Hindlimb muscle (tissue), 1 donor: ENCODE measurements around the gene MYO9A. TPM values are rescaled to one million over a fixed set of nuclear protein-coding genes. Genes with fewer than 3 reads are reported as not detected.

Experiments used
- DNase-seq: peaks from one replicate; pipeline ENCODE4 v3.0.0-alpha.2; 2013
- polyA plus RNA-seq: library from polyadenylated mRNA; unstranded; fragments of 120-200 nt; gene quantifications from one replicate; pipeline ENCODE4 v1.2.1, GENCODE V29; 2013; ENCODE audit not compliant: insufficient read length

MYO9A gene
- polyA plus RNA-seq, 1 donor = 33.3 TPM

DNA sequence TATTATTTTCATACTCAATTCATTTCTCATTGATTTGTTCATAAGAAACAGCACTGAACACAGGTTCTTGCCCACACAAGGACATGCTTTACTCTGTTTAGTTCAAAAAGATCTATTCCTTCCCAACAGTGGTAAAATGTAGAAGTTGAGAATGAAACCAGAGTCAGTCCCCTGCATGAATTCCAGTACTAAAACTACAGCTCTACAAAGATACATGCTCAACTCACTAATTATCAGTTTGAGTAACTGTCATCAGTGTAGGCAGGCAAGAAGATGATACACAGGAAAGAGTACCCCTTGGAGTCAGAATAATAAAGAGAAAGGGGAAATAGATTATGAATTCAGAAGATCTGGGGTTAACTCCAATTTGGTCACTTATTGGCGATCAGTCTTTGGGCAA lies 264.4 kb downstream of the MYO9A start:
- DNase-seq = no peak

DNA sequence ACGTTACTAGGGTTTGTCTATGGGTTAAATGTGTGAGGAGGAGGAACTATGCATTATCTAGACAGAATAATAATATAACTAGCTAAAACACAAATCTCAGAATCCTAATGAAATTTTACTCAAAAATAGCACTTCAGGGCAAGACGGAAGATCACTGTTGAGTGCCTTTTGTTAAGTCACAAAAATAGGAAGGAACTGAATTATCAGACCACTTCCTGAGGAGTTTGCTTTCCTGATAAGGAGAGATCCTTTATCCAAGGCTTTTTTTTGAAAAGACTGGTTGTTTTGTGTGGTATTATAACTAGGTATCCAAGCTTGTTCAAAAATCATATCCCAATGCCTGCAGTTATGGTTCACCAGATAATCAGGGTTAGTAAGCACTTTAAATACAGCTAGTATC lies 273.0 kb downstream of the MYO9A start:
- no peak for DNase-seq

DNA sequence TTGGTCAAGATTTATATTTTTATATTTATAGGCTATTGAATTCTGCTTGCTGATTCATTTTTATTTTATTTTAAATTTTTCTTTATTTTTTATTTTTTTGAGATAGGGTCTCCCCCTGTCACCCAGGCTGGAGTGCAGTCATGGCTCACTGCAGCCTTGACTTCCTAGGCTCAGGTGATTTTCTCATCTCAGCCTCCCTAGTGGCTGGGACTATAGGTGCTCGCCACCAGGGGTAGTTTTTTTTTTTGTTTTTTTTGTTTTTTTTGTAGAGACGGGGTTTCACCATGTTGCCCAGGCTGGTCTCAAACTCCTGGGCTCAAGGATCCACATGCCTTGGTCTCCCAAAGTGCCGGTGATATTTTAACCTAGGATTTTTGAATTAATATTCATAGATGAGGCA lies 276.4 kb downstream of the MYO9A start:
- no peak for DNase-seq

DNA sequence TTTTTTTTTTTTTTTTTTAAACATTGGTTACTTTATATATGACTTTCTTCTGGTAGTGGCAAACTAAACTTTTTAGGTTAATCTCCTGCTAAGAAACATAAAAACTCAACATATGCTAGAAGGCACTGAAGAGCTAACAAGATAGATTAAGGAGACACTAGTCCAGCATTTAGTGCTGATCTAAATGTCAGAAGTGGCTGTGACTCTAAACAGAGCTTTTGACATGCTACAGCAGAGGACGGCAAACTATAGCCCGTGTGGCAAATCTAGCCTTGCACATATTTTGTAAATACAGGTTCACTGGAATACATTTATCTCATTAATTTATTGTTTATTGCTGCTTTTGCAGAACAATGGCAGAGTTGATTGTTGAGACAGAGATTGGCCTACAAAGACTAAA lies 287.0 kb downstream of the MYO9A start:
- no peak for DNase-seq

DNA sequence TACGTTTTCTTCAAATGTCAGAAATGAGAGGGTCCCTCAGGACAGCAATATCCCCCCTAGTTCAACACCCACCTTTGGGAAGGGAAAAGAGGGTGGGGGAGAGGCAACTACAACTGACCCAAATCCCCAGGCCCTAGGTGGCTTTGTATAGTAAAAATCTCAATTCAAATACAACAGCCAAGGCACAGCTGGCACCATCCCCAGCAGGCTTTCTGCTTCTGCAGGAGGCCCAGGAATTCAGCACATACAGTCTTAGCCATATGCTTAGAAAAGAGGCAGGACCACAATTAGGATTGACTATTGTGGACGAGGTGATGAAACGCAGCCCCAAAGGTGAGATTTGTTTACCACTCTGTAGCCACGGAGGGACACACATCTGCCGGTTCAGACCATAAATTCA lies 291.8 kb downstream of the MYO9A start:
- no peak for DNase-seq

DNA sequence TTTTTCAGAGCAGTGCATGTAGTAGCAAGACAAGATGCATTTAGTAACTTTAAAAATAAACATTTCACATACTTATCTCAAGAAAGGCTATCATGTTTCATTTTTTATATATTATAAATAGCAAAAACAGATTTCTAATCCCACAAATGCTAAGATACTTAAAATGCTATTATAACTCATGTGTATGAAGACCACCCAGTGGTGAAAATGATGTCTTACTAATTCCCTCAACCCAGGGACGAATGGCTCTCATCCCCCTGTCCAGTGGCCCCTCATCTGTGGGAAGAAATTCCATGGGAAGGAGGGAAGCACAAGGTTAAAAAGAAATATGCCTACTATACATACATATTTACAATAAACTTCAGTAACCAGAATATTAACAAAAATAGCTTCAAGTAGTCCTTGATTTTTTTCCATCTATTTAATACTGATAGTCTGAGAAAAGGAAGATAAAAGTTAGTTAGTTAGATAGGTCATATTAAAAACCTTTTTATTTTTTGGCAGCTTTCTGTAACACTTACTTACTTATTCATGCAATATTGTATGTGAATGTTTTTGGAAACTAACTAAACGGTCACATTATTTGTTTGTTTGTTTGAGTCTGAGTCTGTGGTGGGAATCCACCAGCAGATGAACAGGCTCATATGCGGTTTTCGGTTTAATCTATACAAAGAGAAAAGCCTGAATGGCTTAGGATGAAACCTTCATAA lies 292.8 kb downstream of the MYO9A start:
- no peak for DNase-seq

DNA sequence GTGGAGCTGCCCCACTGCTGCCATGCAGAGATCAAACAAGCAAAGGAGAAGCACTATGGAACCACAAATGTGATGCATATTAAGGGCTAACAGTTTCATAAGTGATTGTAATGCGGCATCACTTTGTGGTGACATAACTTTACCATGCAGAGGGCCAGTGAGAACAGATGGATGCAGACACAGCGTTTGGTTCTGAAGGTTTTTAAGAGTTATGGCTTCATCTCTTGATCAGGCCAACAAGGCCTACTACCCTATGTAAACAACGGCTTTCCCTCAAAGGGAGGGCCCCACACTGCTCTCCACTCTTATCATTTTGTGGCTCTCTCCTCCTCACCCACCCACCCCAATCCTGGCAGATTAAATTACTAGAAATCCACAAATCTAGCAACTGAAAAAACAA lies 294.1 kb downstream of the MYO9A start:
- DNase-seq = no peak

DNA sequence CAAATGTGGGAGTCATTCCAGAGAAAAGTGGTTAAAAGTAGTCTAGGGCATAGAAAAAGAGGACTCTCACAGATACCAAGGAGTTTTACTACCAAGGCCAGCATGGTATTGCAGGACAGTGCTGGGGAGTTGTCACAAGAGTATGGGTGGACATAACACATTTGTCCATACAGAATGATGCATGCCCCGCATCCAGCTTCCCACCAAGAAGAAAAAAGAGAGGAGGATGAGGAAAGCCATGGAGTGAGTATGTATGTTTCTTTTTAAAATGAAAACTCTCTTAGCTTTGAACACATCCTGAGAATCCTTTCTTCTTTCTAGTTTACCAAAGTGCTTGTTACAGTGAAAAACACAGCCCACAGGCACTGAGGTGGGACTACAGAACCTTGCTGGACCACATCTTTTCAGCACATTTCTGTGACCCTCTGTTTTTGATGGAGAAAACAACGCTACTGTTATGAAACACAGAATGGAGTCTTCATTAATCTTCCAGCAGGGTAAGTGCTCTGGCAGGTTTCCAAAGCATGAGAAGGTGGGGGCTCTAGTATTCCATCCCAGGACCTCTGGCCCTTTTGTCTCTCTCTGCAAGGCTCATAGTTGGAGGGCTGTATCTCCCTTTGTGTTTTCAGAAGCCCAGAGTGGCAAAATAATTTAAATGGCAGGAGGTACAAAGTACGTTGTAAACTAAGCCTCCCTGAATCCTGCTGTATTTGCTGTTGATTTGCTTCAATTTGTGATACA lies 294.9 kb downstream of the MYO9A start:
- no peak for DNase-seq

DNA sequence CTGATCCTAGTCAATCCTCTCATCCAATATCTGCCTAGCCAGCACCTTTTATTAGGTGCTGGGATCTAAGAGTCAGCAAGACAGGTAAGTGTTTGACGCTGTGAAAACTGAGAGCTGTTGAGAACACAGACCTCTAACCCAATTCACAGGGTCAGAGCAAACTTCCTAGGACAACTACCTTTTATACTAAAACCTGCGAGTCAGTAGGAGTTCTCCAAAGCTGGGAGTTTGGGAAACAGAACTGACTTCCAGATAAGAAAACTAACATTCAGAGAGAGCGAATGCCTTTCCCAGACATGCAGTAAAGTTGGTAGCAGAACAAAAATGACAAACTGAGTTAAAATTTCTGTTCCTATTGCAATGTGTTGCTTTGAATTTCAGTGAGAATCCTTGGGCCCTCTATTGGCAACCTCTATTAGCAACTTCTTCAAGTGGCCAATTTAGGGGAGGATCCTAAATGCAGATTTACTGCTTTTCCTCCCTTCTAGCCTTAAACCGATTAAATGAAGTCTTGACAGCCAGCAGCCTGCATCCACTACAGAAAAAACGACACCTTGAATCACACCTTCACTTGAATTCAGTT lies 296.3 kb downstream of the MYO9A start:
- DNase-seq = no peak

DNA sequence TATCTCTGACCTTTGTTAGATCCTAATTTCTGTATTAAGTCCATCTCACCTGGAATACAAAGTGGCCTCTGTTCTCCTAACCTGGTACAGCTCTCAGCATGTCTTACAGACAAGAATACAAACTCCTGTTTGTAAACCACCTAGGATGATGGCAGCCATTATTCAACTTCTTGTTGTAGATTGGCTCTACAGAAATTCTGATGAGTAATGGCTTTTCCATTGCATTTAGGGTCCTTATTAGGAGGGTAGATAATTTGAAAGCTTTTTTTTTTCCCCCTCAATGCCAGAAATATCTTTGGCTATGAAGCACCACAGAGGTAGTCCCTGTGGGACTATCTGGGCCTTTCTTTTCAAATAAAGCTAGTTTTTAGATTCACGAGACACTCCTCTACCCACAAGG lies 297.8 kb downstream of the MYO9A start:
- no peak for DNase-seq

DNA sequence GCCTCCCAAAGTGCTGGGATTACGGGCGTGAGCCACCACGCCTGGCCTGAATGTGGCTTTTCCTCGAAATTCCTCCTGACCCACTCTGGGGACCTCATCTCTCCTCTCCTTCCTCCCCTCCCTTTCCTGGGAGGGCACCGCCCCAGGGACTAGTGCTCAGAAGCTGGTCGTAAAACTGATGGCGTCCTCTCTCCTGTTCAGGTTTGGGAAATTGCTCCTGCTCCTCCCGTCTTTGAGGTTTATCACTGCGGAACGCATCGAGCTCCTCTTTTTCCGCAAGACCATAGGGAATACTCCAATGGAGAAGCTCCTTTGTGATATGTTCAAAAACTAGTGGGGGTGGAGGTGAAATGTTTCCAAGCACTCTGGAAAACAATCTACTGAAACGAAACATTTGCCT lies 300.6 kb downstream of the MYO9A start:
- no peak for DNase-seq

DNA sequence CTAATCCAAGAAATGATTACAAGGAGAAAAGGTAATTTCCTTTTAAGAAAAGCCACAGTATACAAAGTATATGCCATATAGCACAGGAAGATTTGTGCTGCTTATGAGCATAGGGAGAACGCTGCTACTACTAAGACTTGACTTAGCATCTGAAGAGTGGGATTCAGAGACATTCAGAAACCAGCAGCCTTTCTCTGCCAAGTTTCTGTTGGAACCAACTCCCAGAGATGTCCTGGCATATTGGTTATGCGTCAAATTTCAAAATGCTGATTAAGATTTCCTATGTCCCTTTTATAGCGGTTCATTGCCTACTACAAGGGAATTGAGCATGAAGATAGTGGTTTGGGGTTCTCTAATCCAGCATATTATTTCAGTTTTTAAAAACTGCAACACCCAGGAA lies 302.6 kb downstream of the MYO9A start:
- no peak for DNase-seq

DNA sequence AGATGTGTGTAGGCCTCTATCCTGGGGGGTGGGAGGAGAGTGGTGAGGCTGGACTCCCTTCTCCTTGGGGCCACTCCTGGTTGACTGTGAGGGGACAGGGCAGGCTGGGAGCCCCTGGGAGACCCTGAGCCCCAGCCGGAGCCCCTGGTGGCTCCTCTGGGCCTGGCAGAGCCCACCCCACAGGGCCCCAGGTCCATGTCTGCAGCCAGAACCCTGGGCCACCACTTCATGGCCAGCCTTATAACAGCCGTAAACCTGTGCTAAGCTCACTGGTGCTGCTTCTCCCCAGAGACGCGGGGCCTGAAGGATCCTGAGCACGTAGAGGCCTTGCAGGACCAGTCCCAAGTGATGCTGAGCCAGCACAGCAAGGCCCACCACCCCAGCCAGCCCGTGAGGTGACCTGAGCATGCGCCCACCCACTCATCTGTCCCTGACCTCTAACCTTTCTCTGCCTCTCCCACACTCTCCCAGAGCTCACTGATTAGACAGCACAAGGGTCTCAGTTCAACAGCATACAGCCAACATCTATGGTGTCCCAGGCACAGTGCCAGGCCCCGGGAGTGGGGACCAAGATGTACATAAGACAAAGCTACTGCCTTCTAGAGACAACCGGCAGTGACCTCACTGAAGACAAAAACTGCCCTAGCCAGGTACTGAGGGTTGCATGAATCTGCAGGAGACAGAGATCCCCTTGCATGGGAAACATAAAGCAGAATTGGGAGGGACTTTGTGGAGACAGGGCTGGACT lies 304.1 kb downstream of the MYO9A start:
- no peak for DNase-seq

DNA sequence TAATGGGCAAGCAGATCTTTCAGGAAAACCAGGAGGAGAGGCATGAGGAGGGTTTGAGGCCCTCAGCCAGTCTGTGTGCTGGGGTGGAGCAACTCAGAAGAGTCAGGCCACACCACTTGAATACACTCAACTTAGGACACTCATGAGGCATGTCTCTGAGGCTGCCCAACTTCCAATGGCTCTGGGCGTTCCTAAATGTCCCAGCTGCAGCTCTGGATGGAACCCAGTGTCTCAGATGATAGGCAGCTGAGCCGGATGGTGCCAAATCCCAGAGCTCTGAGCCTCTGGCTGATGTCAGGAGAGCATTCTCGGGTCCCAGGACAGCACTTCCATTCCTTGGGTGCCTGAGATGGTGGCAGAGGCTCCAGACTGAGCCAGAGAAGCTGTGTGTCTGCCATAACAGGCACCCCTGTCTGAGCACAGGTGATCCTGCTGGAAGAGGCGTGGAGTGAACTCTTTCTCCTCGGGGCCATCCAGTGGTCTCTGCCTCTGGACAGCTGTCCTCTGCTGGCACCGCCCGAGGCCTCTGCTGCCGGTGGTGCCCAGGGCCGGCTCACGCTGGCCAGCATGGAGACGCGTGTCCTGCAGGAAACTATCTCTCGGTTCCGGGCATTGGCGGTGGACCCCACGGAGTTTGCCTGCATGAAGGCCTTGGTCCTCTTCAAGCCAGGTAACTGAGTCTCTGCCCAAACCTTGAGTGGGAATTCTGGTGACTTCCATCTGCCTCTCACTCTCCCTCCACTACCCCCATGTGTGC lies 304.8 kb downstream of the MYO9A start:
- DNase-seq = no peak

DNA sequence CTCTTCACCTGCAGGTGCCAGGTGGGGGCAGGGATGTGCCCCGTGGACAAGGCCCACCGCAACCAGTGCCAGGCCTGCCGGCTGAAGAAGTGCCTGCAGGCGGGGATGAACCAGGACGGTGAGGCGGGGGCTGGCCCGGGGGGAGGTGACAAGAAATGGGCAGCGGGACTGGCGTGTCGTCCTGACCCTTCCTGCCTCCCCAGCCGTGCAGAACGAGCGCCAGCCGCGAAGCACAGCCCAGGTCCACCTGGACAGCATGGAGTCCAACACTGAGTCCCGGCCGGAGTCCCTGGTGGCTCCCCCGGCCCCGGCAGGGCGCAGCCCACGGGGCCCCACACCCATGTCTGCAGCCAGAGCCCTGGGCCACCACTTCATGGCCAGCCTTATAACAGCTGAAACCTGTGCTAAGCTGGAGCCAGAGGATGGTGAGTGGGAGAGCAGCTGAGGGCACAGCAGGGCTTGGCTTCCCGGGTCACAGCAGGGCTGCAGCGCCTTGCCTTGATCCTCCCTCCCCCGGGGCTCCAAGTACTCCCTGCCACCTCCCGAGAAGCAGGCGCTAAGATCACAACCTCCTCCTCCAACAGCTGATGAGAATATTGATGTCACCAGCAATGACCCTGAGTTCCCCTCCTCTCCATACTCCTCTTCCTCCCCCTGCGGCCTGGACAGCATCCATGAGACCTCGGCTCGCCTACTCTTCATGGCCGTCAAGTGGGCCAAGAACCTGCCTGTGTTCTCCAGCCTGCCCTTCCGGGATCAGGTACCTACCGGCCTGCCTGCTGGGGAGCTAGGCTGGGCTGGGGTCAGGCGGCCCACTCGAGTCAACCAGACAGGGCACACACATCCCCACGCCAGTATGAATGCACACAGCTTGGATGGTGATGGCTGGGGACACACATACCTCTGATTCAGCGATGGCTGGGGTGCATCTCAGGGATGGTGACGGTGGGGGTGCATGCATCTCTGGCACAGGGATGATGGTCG lies 305.9 kb downstream of the MYO9A start:
- DNase-seq = no peak

DNA sequence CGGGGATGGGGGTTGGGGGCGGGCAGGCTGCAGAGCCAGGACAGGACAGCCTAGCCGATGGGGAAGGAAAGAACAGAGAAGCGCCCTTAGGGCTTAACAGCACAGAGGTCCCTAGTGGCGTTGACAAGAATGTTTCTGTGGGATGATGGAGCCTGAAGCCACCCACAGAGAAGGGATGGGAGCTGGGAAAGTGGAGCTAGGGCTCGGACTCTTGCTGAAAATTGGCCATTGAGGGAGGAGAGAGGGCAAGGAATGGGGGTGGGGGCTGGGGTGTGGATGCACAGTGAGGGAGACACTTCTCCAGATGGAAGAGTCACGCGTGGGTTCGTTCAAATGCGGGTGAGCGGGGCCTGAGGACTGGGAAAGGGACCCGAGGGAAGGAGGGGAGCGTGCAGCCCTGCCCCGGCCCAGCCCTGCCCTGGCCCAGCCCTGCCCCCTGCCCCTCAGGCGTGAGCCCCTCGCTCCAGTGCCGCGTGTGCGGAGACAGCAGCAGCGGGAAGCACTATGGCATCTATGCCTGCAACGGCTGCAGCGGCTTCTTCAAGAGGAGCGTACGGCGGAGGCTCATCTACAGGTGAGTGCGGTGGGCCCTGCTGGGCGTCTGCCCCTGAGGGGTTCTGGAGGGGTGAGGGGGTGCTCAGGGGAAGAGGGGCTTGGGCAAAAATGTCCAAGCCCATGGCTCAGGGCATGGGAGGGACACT lies 306.8 kb downstream of the MYO9A start:
- DNase-seq = no peak

DNA sequence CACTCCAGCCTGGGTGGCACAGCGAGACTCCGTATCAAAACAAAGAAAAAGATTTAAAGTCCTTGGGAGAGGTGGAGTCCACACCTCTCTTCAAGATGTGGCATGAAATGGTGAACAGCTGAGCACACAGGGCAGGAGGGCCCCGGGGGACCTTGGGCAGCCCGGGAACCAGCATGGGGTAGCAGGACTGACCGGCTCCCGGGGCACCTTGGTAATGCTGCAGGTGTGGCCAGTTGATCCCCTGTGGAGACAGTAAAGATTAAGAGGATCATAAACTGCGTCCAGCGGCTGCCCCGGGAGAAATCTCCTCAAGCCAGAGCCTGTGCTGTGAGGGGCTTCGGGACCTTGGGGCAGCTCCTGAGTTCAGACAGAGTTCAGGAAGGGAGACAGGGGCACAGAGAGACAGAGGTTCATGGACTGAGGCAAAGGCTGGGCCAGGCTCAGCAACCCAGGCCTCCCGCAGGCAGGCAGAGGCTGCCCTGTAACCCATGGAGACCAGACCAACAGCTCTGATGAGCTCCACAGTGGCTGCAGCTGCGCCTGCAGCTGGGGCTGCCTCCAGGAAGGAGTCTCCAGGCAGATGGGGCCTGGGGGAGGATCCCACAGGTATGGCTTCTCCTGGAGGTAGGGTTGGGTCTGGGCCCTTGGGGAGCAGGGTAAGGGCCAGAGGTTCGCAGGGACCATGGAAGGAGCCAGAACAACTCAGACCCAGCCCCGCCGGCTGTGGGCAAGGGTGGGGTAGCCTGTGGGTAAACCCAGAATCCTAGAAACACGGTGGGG lies 307.5 kb downstream of the MYO9A start, which contains the start of gene NR2E3:
Gene NR2E3, plus strand, starts transcription at position 299 of the 780 bp plus-strand sequence. Its CDS starts 190 bp downstream, at position 489.
- no peak for DNase-seq

DNA sequence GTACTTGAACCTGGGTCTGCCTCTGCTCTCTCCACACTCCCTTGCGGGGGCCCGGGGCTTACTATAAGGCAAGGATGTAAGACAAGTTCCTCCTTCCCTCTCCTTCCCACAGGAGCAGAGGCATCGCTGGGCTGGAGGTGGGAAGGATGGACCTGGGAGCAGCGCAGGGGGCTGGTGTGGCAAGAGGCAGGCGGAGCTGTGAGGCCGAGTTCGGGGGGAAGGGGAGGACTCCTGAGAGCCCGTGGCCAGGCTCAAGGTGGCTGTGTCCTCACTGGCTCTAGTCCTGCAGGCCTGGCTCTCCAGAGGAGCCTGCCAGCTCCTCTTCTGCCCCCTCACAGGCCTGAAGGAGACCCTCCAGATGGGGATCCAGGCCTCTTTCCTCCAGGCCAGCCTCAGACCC lies 308.6 kb downstream of the MYO9A start:
- DNase-seq = no peak

DNA sequence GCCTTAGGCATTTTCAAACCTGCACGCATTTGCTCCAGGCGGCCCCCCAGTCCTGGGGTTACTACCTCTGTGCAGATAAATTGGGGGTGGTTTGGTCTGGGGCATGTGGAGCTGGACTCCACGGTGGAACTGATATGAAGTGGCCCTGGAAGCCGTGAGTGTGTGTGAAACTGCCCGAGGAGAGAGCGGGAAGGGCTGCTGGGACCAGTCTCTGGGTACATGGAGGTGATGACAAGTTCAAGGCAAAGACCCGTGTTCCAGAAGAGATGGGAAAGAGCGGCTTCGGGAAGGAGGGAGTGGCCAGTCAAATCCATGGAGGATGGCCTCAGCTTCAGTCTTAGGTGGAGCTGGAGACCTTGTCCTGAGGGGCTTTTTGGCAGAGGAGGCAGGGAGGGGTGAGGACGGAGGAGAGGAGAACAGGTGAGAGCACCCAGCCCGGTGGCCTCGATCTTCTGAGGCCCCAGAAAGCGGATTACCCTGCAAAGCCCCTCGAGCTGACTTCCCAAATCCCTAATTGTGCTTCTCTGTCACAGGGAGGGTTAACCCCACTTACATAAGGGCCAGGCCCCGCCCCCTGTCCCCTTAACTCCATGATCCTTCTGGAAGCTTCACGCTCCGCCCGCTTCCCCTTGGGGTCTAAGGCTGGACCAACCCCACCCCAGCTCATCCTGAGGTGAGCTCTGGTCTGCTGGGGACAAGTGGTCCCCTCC lies 309.5 kb downstream of the MYO9A start:
- no peak for DNase-seq
